ENCODE results near the gene CHRND. TPM values are rescaled to one million over a fixed set of nuclear protein-coding genes. Genes with fewer than 3 reads are reported as not detected.
A peak's percentile ranks its signal among the peaks of the same experiment; 100 is the strongest.

Gene CHRND
- total RNA-seq, 1 experiment from 2014 or later, result not detected

DNA sequence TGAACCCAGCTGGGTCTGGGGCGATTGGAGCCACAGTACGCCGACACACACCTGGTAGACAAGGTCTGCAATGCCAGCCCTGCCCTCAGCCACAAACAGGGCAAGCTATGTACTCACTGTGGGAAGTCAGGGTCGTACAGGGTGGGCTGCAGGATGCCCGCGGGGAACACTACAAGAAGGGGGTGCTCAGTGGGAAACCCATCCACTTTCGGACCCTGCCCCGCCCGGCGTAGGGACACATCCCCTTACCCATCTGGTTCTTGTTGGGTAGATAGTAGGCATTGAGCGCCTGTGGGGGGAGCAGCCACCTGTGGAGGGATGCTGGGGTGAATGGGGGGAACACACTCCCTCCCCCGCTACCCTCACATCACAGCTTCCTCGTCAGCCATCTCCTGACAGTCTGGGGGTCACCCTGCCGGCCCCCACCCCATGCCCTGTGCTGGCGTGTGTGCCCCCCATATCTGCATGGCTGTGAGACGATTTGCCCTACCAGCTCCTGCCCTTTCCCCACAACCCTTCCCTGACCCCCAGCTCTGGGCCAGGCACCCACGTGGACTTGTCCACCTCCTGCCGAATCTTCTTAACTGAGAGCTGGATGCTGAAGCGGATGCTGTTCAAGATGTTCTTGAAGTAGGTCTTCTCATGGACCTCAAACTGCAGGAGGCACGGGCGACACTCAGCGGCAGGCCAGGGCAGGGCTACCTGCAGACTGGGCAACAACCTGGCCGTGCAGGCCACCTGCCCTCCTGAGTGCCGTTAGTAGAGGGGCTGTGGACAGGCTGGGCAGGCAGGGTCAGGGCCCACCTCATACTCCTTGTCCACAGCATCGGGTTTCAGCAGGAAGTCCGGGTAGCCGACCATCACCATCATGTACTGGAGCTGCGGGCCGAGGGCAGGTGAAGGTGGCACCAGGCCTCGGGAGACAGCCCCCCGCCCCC is 43.4 kb upstream of the CHRND start:
- no peak for ATAC-seq
- H3K9me3 Mint-ChIP-seq, result no peaks in the 10 kb centered on the region
- TF ChIP-seq ATF1 (CRISPR knock-in tag; IDR thresholded peaks at IDR 0.05) (no peak), NR1H2 (CRISPR knock-in tag; IDR thresholded peaks at IDR 0.05) (no peak), RELA (CRISPR knock-in tag; IDR thresholded peaks at IDR 0.05; ENCODE audit: borderline replicate concordance) (no peak), FOXJ3 (CRISPR knock-in tag; IDR thresholded peaks at IDR 0.05; ENCODE audit: borderline replicate concordance) (no peak), TCF7 (CRISPR knock-in tag; IDR thresholded peaks at IDR 0.05; ENCODE audit: low read depth) (no peak), ETV6 (CRISPR knock-in tag; IDR thresholded peaks at IDR 0.05) (no peak), CBFB (CRISPR knock-in tag; IDR thresholded peaks at IDR 0.05; ENCODE audit: low read depth) (no peak)
- H3K36me3 Mint-ChIP-seq, result no peaks in the 10 kb centered on the region
- CTCF ChIA-PET, result interaction anchor here (0.9 to 1.5 kb wide), 2 partner anchors 18 to 30 kb away, joined by 3 read pairs; no protein-coding TSS in a partner anchor
- H3K27ac Mint-ChIP-seq, result no peak overlapping the region
- DNase-seq (ENCODE audit: low spot score), result peak; percentile 6
- H3K27me3 Mint-ChIP-seq (ENCODE audit: low read depth), result peaks cover 42% of the 10 kb centered on the region
- peaks cover 5% of the 10 kb centered on the region for H3K4me1 Mint-ChIP-seq
- no peak overlapping the region for H3K4me3 Mint-ChIP-seq
- POLR2A ChIA-PET, result no interaction called here

DNA sequence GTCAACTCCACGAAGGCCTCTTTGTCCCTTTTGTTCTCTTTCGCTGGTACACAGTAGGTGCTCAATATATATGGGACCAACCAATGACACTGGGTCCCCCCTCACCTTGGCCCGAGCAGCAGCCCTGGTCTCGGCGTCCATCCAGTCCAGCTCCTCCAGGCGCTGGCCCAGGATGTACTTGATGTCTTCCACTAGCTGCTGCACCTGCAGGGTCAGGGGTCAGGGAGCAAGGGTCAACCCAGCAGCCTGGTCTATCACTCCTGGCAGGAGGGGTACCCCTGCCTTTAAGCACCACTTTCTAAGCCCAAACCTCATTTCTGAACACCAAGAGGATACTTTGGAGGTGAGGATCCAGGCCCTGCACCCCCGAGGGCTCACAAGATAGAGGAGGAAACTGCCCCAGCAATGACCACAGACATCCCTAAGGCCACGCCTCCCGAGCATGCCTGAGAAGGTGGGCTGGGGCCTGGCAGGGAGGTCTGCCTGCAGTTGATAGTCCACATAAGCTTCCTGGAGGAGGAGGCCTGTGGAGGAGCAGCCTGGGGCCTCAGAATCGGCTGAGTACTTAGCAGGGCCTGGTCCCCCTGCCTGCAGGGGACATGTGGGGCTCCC is 42.5 kb upstream of the CHRND start:
- peaks cover 5% of the 10 kb centered on the region for H3K4me1 Mint-ChIP-seq
- peaks cover 49% of the 10 kb centered on the region for H3K27me3 Mint-ChIP-seq (ENCODE audit: low read depth)
- no peaks in the 10 kb centered on the region for H3K36me3 Mint-ChIP-seq
- no peak overlapping the region for H3K4me3 Mint-ChIP-seq
- no peak overlapping the region for H3K27ac Mint-ChIP-seq
- CTCF ChIA-PET, result interaction anchor here (1.5 kb wide), 1 partner anchor 29 kb away, joined by 3 read pairs; no protein-coding TSS in a partner anchor
- POLR2A ChIA-PET, result no interaction called here
- H3K9me3 Mint-ChIP-seq, result no peaks in the 10 kb centered on the region
- DNase-seq (ENCODE audit: low spot score) (peak; percentile 9), ATAC-seq (no peak)
- TF ChIP-seq OVOL2 (CRISPR knock-in tag; IDR thresholded peaks at IDR 0.05; ENCODE audit: borderline replicate concordance) (no peak), ZNF416 (CRISPR knock-in tag; IDR thresholded peaks at IDR 0.05) (no peak), ZNF317 (CRISPR knock-in tag; IDR thresholded peaks at IDR 0.05; ENCODE audit: borderline replicate concordance, low read depth) (no peak), NR2C2 (CRISPR knock-in tag; IDR thresholded peaks at IDR 0.05) (no peak), MXD4 (CRISPR knock-in tag; IDR thresholded peaks at IDR 0.05; ENCODE audit: borderline replicate concordance) (no peak), ETV6 (CRISPR knock-in tag; IDR thresholded peaks at IDR 0.05) (no peak), NFYB (CRISPR knock-in tag; conservative IDR thresholded peaks at IDR 0.05; ENCODE audit: low read depth) (no peak), SOX15 (CRISPR knock-in tag; IDR thresholded peaks at IDR 0.05) (no peak), JUN (CRISPR knock-in tag; IDR thresholded peaks at IDR 0.05) (no peak), SP1 (CRISPR knock-in tag; conservative IDR thresholded peaks at IDR 0.05) (no peak), CREB1 (CRISPR knock-in tag; IDR thresholded peaks at IDR 0.05) (no peak)
- TF ChIP-seq, protein P1, sequence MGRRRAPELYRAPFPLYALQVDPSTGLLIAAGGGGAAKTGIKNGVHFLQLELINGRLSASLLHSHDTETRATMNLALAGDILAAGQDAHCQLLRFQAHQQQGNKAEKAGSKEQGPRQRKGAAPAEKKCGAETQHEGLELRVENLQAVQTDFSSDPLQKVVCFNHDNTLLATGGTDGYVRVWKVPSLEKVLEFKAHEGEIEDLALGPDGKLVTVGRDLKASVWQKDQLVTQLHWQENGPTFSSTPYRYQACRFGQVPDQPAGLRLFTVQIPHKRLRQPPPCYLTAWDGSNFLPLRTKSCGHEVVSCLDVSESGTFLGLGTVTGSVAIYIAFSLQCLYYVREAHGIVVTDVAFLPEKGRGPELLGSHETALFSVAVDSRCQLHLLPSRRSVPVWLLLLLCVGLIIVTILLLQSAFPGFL (CRISPR knock-in tag; IDR thresholded peaks at IDR 0.05; ENCODE audit: borderline replicate concordance), result no peak
- TF ChIP-seq, protein P2, sequence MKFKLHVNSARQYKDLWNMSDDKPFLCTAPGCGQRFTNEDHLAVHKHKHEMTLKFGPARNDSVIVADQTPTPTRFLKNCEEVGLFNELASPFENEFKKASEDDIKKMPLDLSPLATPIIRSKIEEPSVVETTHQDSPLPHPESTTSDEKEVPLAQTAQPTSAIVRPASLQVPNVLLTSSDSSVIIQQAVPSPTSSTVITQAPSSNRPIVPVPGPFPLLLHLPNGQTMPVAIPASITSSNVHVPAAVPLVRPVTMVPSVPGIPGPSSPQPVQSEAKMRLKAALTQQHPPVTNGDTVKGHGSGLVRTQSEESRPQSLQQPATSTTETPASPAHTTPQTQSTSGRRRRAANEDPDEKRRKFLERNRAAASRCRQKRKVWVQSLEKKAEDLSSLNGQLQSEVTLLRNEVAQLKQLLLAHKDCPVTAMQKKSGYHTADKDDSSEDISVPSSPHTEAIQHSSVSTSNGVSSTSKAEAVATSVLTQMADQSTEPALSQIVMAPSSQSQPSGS (CRISPR knock-in tag; IDR thresholded peaks at IDR 0.05; ENCODE audit: borderline replicate concordance, low read depth), result no peak
- TF ChIP-seq, protein P3, sequence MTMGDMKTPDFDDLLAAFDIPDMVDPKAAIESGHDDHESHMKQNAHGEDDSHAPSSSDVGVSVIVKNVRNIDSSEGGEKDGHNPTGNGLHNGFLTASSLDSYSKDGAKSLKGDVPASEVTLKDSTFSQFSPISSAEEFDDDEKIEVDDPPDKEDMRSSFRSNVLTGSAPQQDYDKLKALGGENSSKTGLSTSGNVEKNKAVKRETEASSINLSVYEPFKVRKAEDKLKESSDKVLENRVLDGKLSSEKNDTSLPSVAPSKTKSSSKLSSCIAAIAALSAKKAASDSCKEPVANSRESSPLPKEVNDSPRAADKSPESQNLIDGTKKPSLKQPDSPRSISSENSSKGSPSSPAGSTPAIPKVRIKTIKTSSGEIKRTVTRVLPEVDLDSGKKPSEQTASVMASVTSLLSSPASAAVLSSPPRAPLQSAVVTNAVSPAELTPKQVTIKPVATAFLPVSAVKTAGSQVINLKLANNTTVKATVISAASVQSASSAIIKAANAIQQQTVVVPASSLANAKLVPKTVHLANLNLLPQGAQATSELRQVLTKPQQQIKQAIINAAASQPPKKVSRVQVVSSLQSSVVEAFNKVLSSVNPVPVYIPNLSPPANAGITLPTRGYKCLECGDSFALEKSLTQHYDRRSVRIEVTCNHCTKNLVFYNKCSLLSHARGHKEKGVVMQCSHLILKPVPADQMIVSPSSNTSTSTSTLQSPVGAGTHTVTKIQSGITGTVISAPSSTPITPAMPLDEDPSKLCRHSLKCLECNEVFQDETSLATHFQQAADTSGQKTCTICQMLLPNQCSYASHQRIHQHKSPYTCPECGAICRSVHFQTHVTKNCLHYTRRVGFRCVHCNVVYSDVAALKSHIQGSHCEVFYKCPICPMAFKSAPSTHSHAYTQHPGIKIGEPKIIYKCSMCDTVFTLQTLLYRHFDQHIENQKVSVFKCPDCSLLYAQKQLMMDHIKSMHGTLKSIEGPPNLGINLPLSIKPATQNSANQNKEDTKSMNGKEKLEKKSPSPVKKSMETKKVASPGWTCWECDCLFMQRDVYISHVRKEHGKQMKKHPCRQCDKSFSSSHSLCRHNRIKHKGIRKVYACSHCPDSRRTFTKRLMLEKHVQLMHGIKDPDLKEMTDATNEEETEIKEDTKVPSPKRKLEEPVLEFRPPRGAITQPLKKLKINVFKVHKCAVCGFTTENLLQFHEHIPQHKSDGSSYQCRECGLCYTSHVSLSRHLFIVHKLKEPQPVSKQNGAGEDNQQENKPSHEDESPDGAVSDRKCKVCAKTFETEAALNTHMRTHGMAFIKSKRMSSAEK (CRISPR knock-in tag; IDR thresholded peaks at IDR 0.05; ENCODE audit: borderline replicate concordance), result no peak
- TF ChIP-seq, protein P4, sequence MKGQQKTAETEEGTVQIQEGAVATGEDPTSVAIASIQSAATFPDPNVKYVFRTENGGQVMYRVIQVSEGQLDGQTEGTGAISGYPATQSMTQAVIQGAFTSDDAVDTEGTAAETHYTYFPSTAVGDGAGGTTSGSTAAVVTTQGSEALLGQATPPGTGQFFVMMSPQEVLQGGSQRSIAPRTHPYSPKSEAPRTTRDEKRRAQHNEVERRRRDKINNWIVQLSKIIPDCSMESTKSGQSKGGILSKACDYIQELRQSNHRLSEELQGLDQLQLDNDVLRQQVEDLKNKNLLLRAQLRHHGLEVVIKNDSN (CRISPR knock-in tag; IDR thresholded peaks at IDR 0.05), result no peak
- TF ChIP-seq, protein P5, sequence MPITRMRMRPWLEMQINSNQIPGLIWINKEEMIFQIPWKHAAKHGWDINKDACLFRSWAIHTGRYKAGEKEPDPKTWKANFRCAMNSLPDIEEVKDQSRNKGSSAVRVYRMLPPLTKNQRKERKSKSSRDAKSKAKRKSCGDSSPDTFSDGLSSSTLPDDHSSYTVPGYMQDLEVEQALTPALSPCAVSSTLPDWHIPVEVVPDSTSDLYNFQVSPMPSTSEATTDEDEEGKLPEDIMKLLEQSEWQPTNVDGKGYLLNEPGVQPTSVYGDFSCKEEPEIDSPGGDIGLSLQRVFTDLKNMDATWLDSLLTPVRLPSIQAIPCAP (CRISPR knock-in tag; IDR thresholded peaks at IDR 0.05), result no peak
- TF ChIP-seq, protein P6, sequence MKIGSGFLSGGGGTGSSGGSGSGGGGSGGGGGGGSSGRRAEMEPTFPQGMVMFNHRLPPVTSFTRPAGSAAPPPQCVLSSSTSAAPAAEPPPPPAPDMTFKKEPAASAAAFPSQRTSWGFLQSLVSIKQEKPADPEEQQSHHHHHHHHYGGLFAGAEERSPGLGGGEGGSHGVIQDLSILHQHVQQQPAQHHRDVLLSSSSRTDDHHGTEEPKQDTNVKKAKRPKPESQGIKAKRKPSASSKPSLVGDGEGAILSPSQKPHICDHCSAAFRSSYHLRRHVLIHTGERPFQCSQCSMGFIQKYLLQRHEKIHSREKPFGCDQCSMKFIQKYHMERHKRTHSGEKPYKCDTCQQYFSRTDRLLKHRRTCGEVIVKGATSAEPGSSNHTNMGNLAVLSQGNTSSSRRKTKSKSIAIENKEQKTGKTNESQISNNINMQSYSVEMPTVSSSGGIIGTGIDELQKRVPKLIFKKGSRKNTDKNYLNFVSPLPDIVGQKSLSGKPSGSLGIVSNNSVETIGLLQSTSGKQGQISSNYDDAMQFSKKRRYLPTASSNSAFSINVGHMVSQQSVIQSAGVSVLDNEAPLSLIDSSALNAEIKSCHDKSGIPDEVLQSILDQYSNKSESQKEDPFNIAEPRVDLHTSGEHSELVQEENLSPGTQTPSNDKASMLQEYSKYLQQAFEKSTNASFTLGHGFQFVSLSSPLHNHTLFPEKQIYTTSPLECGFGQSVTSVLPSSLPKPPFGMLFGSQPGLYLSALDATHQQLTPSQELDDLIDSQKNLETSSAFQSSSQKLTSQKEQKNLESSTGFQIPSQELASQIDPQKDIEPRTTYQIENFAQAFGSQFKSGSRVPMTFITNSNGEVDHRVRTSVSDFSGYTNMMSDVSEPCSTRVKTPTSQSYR (CRISPR knock-in tag; IDR thresholded peaks at IDR 0.05), result no peak
